GM19455 (cell line): ENCODE results near the gene FBLN1.

Experiments used
- ATAC-seq: cut with Tn5 transposase; IDR thresholded peaks from one replicate; pipeline ENCODE4 v1.9.1; 2021; ENCODE audit not compliant: unreplicated experiment

Gene FBLN1

DNA sequence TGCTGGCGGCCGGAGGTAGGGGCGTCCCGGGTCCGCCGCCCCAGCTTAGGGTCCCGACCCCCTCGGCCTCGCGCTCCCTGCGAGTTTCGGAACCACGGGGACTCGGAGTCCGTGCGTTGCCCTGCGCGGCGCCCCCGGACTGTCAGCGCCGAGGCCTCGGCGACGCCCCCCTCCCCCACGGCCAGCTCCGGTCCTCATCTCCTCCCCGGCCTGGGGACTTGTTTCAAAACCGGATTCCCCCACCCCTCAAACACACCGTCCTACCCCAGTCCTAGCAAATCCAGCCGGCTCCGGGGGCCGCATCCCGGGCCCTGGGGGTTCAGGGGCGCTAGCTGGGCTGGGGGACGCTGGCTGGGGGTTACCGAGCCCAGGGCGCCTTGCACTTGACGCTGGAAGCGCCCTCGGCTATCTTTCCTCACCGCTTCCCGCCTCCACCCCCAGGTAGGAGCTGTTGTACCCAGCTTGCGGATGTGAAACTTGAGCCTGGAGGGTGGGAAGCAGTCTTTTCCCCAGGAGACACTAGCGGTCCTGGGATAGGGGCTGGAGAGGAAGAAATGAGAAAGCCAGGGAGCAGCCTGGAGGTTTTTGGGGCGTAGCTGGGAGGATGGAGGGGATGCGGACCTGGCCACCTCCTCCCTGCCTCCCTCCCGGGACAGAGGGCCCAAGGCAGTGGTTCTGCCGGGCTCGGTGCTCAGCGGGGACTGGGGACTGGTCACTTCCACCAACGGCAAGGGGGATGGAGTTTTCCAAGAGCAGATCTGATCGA lies 550 bp downstream of the FBLN1 start:
- ATAC-seq: no peak

DNA sequence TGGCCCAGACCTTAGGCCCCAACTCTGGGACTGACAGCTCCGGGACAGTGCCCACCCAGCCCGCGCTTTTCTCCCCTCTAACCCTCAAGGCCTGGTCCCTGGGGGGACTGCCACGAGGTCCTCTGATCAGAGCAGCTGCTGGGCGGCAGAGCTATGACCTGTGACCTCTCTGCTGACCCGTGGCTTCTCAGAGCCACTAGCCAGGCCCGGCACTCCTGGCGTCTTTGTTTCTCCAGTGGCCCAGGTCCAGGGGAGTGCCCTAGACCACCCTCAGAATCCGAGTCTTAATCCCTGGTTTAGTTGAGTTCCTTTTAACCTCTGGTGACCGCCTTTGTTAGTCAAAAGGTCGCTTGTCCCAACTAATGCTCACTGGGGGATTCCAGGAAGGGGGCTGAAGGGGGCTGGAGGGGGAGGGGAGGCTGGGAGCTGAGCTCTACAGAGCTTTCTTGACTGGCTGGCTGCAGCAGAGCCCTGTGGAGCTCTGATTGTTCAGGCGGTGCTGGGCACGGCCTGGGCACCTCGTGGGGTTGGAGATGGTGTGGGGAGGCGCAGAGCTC lies 1.2 kb downstream of the FBLN1 start:
- ATAC-seq: no peak

DNA sequence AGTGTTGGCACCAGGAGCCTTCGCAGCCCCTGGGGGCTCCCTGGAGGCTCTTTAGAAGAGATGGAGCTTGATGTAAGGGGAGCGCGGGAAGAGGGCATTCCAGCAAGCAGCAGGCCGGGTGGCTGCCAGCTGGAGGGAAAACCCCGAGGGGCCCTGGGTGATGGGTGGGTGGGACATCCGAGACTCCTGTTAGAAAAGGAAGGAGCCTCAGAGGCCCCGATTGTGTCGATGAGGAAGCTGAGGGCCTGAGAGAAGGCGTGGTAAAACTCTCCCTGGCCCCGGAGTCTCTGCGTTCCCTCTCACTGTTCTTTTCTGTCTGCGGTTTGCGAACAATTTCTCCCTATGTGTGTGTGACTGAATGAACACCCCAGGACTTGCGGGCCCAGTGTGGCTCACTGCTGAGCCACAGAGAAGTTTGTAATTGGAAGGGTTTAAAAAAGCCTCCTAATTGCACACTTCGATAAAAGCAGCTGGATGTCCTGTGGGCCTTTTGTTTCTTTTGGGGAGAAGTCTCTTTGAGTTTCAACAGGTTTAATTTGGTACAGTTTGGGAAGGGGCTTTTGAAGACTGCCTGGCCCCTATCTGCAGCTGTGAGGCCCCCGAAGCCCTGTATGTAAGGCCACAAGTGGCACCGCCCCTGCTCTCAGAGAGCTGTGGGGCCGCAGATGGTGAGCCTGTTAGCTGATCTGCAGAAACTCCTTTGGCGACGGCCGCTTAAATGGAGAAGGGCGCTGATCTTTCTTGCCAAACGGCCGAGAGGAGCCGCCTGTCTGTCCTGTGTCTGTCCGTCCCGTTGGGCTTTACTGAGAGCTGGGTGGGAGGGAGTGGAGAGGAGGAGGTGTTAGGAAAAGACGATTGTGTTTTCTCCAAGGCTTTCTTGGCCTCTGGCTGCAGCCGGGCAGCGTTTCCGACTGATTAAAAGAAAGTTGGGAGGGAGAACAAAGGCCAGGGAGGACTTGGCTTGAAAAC lies 2.0 kb downstream of the FBLN1 start:
- ATAC-seq: no peak

DNA sequence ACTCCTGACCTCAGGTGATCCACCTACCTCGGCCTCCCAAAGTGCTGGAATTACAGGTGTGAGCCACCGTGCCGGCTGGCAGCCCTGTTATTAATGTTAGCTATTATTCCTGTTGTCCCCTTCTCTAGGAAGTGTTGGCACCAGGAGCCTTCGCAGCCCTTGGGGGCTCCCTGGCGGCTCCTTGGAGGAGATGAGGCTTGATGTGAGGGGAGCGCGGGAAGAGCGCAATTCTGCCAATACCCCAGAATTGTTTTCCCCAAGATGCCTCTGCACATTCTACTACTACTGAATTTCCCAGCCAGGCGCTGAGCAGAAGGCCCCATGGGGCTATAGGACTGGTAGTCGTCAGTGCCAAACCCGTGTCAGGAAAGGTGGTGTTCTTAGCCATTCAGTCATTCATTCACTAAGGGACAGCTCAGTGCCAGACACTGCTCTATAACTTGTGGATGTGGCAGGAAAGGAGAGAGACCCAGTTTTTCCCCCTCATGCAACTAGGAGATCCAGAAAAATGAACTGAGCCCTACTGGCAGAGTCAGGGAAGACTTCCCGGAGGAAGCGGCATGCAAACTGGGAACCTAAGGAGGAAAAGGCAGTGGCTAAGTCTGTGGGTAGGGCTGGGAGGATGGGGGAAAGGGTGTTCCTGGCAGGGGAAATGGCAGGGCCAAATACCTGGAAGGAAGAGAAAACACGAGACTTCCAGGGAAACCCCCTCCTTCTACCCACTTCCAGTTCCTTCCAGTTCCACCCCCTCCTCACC lies 3.5 kb downstream of the FBLN1 start:
- ATAC-seq: no peak

DNA sequence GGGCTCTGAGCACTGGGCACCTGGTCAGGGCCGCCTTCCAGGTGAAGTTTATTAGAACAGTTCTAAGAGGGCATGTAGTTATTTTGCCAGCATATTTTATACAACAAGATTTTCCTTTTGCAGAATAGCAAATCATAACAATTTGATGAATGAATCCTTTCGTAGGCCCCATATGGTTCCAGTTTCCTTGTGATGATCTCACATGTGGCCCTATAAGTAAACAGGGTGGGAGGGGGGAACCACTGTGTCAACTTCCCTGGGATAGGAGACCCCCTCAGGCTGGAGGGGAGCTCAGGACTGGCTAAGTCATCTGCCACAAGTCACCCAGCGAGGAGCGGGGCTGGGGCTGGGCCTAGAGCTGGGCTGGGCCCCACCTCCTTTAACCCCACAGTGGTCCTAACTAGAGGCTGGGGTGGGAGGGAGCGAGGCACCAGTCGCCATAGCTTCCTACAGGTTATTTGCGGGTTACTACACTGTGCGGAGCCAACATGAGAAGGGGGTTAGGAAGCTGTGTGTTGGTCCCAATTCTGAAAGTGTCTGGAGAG lies 4.2 kb downstream of the FBLN1 start:
- ATAC-seq: no peak

DNA sequence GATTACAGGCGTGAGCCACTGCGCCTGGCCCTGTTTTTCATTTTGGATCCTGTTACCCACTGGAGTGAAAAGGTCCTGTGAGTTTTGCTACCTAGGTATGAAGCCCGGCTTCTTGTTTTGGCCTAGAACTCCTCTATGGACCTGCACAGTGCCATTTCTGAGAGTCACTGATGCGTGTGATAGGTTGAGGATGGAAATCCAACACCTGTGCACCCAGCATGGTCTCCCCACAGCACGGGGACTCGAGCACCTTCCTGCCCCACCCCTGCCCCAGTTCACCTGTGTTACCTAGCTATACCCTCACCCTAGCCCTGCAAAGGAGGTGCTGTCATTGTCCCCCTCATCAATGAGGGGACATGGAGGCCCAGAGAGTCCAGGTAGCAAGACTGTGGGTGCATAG lies 5.1 kb downstream of the FBLN1 start:
- no peak for ATAC-seq

DNA sequence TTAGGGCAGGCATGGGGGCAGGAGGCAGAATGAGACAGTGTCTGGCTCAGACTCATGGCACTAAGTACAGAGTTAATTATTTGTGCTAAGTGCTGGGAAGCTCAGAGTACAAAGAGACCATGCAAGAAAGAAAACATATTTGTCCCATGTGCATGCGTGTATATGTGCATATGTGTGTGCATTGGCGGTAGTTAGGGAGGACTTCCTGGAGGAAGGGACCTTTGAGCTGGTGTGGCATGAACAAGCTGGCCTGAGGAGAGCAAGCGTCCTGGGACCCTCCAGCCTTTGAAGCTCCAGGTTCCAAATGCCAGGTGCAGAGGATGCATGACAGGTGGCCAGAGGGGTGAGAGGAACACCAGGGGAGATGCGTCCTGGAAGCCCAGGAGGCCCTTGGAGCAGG lies 6.1 kb downstream of the FBLN1 start:
- no peak for ATAC-seq

DNA sequence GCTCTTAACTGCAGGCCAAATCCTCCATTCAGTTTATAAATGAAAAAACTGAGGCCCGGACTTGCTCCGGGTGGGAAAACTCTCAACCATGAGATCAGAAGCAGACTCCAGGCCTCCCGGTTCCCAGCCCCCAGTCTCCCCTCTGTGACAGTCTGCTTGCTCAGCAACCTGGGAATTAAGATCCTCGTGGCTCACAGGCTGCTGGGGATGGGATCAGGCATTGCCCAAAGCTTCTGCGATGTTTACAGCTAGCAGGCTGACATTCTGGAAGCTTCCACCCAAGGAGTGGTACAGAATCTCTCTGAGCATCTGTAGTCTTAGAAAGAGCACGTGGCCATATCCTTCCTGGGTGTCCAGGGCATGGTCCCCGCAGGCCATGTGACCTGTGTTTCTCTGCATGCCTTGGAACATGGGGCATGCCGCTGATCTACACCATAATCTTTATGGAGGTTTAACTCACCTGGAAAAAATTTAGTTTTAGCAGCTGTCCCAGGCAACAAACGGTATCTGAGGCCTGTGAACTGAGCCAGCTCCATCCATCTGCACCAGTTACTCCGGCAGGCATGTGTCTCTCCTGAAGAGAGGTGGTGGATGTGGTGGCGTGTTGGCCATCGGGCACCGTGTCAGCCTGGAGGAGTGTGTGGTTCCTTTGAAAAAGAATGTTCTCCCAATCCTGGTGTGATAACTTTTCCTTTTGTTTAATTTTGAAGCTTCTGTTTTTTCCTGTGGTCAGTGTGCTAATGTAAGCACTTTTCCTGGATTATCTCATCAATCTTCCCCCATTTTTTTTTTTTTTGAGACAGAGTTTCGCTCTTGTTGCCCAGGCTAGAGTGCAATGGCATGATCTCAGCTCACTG lies 7.9 kb downstream of the FBLN1 start:
- ATAC-seq: no peak

DNA sequence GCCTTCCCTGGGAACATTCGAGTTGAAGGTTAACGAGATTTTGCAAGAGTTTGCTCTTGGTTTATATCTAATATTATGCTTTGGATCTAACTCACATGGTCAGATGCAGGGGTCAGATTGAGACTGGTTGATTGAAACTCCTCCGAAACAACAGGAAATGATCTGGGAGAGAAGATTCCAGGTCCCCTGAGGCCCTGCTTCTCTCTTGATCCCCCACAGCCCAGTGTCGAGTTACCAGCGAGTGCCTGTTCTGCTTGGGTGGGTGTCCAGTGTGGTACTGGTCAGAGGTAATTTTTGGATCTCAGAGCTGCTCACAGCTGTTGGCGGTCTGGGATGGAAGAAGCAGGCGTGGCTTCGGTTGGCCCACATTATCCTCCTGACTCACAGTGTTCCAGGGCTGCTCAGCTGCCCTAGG lies 9.2 kb downstream of the FBLN1 start:
- no peak for ATAC-seq

DNA sequence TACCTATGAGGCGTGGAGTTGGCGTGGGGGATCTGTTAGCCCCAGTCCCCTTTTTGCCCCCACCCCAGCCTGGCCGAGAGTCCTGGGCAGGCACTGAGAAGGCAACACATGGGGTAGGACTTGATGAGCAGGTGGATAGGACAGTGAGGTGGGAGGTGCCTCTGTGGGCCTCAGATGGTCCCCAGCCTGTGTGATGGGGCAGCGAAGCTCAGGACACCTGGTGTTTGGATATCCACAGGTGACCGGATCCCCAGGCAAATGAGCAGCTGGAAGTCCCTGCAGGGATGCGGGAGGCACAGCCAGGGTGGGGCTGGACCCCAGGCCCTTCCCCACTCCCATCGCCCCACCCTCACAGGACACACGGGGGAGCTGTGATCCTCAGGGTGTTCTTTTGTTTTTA lies 9.7 kb downstream of the FBLN1 start:
- no peak for ATAC-seq

DNA sequence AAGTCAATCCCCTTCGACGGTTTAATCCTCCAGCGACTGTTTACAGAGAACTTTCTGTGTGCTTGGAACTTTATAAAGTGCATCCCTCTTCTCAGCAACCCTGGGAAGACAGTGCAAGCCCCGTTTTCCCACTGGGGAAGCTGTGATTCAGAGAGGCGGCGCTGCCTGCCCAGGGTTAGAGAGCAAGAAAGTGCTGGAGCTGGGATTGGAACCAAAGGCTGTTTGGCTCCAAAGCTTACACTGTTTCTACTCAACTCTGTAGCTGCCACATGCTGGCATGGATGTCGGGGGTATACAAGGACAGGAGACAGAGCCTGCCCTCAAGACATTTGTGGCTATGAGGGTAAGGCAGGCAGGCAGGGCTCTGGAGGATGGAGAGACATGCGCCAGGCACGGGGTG lies 13.0 kb downstream of the FBLN1 start:
- ATAC-seq: no peak

DNA sequence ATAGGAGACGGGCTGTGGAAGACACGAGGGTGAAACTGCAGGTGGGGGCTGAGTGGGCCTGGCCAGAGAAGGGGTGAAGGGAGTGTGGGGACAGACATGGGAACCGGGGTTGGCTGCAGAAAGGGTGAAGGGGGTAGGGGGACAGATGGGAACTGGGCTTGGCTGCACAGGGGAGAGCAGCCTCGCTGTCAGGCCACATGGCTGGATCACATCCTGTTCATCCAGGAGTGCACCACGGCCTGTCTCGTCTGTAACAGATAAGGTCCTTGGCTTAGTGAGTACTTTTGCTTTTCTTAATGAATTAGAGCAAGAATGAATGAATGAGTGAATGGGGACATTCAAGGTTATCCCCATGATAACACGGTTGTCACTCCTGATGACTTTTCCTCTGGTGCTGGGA lies 13.5 kb downstream of the FBLN1 start:
- no peak for ATAC-seq

DNA sequence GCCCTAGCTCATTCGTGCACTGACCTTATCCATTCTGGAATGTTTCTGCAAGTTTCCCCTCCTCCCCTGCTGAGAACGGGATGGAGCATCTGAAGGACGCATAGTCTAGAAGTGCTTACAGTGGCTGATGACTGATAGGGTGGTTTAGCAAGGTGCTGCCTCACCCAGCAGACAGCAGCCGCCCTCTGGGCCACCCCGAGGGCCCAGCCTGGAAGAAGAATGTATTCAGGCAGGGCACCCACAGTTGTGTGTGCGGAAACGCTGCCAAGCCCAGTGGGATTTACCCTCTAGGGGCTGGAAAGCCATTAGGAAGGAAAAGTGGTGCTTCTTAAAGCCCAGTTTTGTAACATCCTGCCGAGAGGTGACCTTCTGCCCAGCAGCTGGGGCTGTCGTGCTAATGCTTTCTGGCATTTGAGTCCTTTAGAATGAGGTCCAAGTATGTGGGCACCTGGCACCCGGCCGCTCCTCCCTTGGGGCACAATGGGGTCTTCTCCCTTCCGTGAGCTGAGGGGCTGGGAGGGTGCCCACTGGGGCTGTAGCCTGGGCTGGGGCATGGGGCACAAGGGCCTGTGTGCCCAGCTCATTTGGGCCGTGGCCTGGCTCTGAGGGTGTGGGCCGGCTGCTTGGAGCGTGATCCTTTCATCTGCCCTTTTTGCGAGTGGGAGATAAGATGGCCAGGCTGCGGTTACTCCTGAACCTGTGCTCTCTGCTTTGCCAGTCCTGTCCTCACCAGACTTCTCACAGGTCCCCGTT lies 14.4 kb downstream of the FBLN1 start:
- ATAC-seq: no peak

DNA sequence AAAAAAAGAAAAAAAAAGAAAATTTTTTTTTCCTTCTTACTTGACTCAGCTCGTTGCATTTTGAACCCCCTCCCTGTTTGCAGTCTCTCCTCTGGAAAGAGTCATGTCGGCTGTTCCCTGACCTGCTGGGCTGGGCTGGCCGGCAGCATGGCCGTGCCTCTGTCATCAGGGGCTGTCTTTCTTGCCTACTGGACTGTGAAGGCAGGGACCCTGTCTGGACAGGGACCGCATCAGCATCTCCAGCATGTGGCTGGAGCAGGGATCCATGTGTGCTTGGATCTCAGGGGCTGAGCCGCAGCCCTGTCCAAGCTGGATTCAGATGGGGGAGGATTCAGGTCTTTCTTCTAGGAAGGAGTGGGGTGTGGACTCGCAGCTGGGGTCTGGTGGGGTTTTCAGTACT lies 15.5 kb downstream of the FBLN1 start:
- ATAC-seq: no peak

DNA sequence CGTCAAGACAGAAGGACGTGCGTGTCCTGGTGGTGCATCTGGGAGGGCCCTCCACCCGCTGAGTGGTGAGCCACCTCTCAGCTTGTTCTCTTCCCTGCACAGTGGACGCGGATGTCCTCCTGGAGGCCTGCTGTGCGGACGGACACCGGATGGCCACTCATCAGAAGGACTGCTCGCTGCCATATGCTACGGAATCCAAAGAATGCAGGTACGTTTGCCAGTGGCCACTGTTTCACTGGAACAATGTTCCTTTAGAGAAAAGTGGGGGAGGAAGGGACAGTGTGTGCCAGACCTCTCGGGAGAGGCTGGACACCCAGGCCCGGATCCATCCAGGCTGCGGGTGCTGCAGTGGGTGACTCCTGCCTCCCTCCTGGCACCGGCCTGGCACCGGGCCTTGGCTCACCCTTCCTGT lies 15.9 kb downstream of the FBLN1 start:
- ATAC-seq: no peak

DNA sequence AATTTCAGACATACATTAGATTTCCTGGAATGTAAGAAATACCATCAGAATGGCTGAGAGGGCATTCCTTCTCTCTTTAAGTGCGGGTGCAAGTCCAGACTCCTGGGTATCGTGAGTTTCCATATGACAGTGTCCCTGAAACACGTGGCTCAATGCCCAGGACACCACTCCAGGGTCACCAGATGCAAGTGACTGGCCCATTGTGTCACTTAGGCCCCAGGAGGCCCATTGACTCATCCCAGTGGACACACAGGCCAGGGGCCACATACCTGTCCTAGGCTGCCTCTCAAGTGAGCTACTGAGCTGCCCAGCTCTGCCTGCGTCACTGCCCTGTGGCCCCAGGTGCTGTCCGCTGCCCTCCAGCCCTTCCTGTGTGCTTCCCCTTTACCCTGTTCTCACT lies 18.5 kb downstream of the FBLN1 start:
- no peak for ATAC-seq

DNA sequence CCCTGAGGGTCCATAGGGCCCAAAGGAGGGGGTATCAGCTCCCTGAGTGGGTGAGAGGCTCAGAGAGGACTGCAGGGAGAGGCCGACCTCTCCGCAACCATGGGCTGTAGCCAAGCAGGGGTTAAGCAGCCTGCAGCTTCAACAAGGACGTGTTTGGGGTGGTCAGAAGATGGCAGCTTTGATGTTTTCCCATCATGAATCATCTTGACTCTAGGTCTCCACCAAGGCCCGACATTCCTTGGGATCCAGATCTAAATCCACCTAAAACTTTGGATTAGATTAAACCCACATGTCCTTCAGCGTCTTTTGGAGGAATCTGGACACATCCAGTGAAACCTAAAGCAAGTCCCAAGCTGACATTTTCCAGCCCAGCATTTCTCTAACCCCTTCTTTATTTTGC lies 19.8 kb downstream of the FBLN1 start:
- ATAC-seq: no peak

DNA sequence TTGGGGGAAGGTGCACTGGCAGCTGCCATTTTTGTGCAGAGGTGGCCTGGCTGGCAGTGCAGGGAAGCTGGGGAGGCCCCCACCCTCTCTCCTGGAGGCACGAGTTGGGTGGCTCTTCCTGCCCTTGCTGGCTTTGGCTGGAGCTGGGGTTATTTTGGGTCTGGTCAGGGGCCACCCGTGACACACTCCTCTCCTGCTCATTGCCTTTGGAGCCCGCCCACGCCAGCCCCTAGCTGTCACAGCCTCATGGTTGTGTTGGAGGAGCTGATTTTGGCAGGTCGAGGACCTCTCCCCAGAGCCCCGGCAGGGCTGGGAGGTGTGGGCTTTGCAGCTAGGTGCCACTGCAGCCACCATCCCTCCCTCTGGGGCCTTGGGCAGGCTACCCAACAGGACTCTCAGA lies 21.5 kb downstream of the FBLN1 start:
- no peak for ATAC-seq

DNA sequence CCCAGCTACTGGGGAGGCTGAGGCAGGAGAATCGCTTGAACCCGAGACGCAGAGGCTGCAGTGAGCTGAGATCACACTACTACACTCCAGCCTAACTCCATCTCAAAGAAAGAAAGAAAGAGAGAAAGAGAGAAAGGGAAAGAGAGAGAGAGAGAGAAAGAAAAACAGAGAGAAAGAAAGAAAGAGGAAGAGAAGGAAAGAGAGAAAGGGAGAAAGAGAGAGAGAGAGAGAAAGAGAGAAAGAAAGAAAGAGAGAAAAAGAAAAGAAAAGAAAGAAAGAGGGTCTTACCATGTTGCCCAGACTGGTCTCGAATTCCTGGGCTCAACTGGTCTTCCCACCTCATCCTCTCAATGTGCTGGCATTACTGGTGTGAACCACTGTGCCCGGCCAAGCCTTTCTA lies 22.3 kb downstream of the FBLN1 start:
- ATAC-seq: no peak
